ENCODE results near the gene RAPGEF3. TPM values are rescaled to one million over a fixed set of nuclear protein-coding genes. Genes with fewer than 3 reads are reported as not detected.

Gene RAPGEF3
- total RNA-seq, 2 experiments from 2014 or later = 0.94 to 1.1 TPM

DNA sequence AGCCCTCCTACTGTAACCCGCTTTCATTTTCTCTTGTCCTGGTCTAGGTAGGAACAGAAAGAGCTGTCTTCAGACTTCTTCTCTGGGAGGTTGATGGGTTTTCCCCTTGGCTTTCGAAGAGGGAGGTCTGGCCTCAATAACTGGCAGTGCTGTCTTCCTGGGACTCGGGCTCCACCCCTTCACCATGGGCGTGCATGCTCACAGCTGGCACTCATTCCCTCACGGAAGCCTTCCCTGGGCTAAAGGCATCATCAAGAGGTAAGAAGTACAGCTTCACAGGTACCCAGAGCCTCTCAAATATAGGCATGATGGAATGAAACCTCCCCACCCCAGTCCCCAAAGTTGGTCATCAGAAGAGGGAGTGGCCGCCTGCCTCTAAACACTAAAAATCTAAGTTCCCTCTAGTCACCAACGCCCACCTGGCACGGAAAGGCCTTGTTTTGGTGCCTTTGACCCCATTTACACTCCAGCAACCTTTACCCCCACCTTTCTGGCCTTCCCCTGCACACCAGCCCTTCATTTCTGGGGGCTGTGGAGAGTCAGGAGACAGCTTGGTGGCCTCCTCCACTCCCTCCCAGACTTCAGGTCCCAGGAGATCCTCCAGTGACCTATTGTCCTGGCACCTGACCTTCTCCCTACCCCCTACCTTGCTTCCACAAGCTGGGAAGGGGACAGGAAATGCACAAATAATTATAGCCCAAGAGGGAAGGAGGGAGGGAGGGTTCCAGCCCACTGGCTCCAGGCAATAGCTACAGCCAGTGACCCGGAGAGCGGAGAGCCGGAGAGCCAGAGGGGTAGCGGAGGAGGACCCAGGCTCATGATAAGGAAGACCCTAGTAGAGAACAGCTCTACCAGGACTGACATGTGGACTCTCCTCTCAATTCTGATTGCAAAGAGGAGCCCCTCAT lies 2.8 kb downstream of the RAPGEF3 start:
- Mint-ChIP-seq H3K4me3 (no peak overlapping the region), H3K27me3 (peaks cover 4% of the 10 kb centered on the region), H3K4me1 (peaks cover 28% of the 10 kb centered on the region), H3K27ac (no peak overlapping the region), H3K9me3 (no peaks in the 10 kb centered on the region), H3K36me3 (no peaks in the 10 kb centered on the region)
- DNase-seq (no peak), ATAC-seq (ENCODE audit: low read depth) (no peak)
- POLR2A ChIA-PET = interaction anchor here (0.8 to 0.9 kb wide), 2 partner anchors 11 to 14 kb away, joined by 3 to 4 read pairs; no protein-coding TSS in a partner anchor

DNA sequence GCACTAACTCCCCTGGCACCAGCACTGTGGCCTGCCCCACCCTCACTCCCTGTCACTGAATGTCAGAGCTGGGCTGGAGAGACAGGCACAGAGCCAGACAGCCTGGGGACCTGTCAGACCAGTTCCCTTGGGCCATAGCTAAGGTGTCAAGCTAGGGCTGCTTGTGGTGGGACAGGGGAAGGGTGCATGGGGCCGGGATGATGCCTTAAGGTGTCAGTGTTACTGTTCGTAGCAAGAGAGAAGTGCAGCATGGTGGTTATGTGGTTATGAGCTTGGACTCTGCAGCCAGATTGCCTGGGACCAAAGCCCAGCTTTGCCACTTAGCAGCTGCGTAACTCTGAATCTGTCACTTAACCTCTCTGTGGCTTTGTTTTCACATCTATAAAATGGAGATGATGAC lies 3.8 kb downstream of the RAPGEF3 start:
- Mint-ChIP-seq H3K9me3 (no peaks in the 10 kb centered on the region), H3K27me3 (no peaks in the 10 kb centered on the region), H3K4me1 (peaks cover 28% of the 10 kb centered on the region), H3K36me3 (no peaks in the 10 kb centered on the region), H3K4me3 (no peak overlapping the region), H3K27ac (no peak overlapping the region)
- no peak for ATAC-seq (ENCODE audit: low read depth)
- POLR2A ChIA-PET = interaction anchor here (0.7 kb wide), 1 partner anchor 45 kb away, joined by 3 read pairs; no protein-coding TSS in a partner anchor
- no peak for DNase-seq

DNA sequence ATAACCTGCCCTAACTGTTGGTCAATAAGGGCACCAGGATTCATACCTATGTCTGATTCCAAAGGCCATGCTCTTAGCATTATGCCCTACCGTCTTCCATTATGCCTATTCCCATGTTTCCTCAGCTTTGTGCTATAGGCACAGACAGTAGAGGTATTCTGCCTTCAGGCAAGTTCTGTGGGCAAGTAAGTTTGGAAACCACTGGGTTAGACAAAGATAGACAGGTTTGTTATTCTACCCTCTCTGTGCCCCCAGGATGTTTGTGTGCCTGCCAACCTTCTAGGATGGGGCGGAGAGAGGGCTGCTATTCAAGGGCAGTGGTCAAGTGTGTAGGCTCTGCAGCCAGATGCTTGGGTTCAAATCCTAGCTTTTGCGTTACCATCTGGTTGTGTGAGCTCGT lies 4.6 kb downstream of the RAPGEF3 start:
- ATAC-seq (ENCODE audit: low read depth) (no peak), DNase-seq (no peak)
- Mint-ChIP-seq H3K27me3 (no peaks in the 10 kb centered on the region), H3K36me3 (no peaks in the 10 kb centered on the region), H3K27ac (no peak overlapping the region), H3K4me3 (no peak overlapping the region), H3K4me1 (peaks cover 28% of the 10 kb centered on the region), H3K9me3 (no peaks in the 10 kb centered on the region)
- POLR2A ChIA-PET = interaction anchor here (0.6 kb wide), 1 partner anchor 436 kb away, joined by 3 read pairs; no protein-coding TSS in a partner anchor

DNA sequence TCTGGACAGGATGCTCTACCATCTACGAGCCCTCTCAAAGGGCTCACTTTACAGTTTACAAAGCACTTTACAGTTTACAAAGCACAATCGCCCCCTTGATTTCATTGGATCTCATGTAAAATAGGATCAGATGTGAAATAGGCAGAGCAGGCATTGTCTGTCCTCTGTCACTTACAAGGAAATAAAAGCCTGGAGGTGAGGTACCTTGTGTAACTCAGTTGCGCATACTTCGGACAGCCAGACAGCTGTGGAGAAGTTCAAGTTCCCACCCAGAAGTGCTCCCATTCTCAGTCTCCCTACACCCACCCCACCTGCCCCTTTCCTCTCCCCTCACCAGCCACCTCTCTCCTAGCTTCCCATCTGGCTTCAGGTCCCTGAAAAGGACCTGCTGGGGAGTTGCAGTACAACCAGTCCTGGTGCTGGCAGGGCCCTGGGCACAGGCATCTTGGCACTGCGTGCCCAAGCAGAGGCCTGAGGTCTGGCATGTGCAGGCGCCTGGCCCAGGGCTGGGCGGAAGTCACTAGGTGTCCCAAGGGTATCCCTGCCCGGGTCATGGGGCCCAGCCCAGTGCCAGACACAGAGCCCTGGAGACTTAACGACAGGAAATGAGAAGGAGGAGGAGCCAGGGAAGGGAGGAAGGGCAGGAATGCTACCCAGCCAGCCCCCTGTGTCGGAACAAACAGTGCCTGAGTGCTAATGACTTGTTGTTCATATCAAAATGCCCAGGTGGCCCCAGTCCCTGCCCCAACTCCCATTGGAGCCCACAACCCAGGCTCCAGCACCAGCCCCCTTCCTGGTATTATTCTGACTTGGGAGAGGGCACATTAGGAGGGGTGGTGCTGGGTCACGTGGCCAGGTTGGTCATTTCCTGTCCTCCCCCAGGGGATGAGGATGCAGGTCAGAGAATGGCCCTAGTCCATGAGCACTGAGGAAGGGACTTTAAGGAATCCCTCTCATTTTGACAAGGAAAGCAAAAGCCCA lies 5.4 kb downstream of the RAPGEF3 start:
- Mint-ChIP-seq H3K4me1 (peaks cover 28% of the 10 kb centered on the region), H3K27ac (no peak overlapping the region), H3K27me3 (no peaks in the 10 kb centered on the region), H3K36me3 (no peaks in the 10 kb centered on the region), H3K9me3 (no peaks in the 10 kb centered on the region), H3K4me3 (no peak overlapping the region)
- DNase-seq (no peak), ATAC-seq (ENCODE audit: low read depth) (no peak)
- POLR2A ChIA-PET = no interaction called here

DNA sequence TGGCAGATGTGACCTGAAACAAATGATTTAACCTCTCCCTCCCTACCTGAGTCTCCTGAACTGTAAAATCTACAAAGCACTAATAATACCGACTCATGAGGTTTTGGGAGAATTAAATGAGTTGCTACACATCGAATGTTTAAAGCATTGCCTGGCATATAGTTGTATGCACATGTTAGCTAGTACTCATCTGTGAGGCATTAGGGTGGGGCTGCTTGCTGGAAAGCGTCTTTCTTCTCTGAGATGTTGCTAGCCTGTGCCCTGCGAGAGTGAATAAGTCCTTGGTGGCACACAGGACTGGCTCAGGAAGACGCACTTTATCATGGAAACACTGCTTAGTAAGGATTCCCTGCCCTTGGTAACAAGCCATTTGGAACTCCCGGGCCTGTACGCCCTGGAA lies 6.1 kb downstream of the RAPGEF3 start:
- POLR2A ChIA-PET = no interaction called here
- DNase-seq (no peak), ATAC-seq (ENCODE audit: low read depth) (no peak)
- Mint-ChIP-seq H3K9me3 (no peaks in the 10 kb centered on the region), H3K36me3 (no peaks in the 10 kb centered on the region), H3K27me3 (no peaks in the 10 kb centered on the region), H3K4me3 (no peak overlapping the region), H3K27ac (no peak overlapping the region), H3K4me1 (peaks cover 26% of the 10 kb centered on the region)

DNA sequence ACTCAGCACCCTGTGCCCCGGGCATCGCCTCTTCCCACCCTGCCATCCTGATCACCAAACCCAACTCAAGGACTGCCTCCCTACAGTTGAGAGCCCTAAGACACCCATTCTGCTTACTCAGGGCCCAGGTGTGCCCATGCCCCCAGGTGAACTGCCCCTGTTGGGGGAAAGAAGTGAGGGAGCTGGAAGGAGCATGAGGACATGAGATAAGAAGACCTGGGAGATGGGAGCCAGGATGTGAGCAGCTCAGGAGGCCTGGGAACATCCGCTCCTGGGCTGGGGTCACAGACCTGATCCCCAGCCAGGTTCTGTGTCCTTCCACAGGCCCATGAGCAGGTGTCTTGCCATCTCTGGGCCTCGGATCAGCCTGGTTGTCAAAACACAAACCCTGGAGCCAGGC lies 6.6 kb downstream of the RAPGEF3 start:
- Mint-ChIP-seq H3K9me3 (no peaks in the 10 kb centered on the region), H3K27me3 (no peaks in the 10 kb centered on the region), H3K4me1 (peaks cover 22% of the 10 kb centered on the region), H3K36me3 (no peaks in the 10 kb centered on the region), H3K4me3 (no peak overlapping the region), H3K27ac (no peak overlapping the region)
- POLR2A ChIA-PET = no interaction called here
- DNase-seq = no peak
- ATAC-seq (ENCODE audit: low read depth) = no peak

DNA sequence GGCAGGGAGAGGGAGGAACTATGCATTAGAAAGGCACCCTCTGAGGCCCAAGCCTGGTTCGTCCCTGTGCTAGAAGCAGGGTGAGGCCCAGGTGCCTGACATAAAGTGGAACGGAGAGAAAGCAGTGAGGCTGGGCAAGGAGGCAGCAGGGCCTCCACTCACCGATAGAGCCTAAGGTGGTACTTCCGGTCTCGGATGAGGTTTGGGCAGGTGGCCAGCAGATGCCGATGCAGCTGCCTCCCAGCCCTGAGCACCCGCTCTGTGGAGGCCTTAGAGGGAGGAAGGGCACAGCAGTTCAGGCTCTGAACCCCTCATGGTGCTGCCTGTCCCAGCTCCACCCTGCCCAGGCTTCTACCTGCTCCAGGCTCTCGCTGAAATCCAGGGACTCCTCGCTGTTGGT lies 7.1 kb downstream of the RAPGEF3 start:
- POLR2A ChIA-PET = no interaction called here
- Mint-ChIP-seq H3K27ac (no peak overlapping the region), H3K36me3 (no peaks in the 10 kb centered on the region), H3K27me3 (no peaks in the 10 kb centered on the region), H3K9me3 (no peaks in the 10 kb centered on the region), H3K4me3 (no peak overlapping the region), H3K4me1 (peaks cover 18% of the 10 kb centered on the region)
- ATAC-seq (ENCODE audit: low read depth) (no peak), DNase-seq (no peak)

DNA sequence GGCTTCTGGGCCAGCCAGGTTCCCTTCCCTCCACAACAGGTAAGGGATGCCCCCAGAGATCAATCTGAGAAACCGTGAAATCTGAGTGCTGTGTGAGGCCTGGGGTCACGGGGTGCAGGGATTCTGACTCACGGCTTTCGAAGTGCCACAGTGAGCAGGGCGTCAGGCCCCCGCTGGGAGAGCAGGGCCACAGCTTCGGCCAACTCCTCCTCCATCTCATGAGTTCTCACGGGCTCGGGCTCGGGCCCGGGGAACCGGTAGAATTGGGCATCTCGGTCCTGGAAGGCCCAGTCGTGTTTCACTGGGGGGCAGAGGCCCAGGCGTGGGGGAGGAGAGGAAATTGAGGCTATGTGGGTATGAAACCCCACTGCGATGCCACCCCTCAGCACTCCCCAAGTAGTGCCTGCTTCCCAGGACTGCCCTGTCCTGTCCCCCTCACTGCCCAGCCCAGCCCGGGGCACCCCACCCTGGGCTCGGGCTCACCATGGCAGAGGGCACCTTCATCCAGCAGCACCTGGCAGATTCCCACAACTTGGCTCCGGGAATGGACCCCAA lies 7.7 kb downstream of the RAPGEF3 start:
- no peak for ATAC-seq (ENCODE audit: low read depth)
- Mint-ChIP-seq H3K4me3 (no peak overlapping the region), H3K27me3 (peaks cover 2% of the 10 kb centered on the region), H3K36me3 (no peaks in the 10 kb centered on the region), H3K4me1 (peaks cover 14% of the 10 kb centered on the region), H3K9me3 (no peaks in the 10 kb centered on the region), H3K27ac (no peak overlapping the region)
- no peak for DNase-seq
- POLR2A ChIA-PET = no interaction called here

DNA sequence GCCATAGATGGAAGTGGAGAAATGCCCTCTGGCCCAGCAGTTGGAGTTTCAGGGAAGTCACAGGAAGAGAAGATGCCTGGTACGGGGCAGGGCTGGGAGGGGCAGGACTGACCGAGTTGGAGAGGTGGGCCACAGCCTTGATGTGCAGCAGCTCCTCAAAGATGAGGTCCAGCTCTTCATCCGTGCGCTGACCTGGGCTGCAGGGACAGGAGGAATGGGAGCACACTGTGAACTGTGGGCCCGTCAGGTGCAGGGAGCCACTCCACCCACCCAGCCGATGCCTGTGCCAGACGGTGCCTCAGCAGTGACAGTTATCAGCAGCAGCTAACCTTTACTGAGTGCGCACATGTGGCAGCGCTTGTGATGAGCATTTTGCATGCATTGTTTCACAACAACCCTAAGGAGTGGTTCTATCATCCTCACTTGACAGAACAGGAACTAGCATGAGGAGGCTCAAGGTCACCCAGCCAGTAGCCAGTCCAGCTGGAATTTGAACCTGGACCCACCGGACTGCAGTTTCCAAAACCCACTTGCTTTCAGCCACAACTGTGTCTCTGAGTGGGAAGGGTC lies 8.4 kb downstream of the RAPGEF3 start:
- ATAC-seq (ENCODE audit: low read depth) (no peak), DNase-seq (no peak)
- no peak overlapping the region for H3K27ac Mint-ChIP-seq
- peaks cover 8% of the 10 kb centered on the region for H3K4me1 Mint-ChIP-seq
- H3K27me3 Mint-ChIP-seq = peaks cover 2% of the 10 kb centered on the region
- H3K4me3 Mint-ChIP-seq = no peak overlapping the region
- H3K36me3 Mint-ChIP-seq = no peaks in the 10 kb centered on the region
- H3K9me3 Mint-ChIP-seq = no peaks in the 10 kb centered on the region
- POLR2A ChIA-PET = no interaction called here

DNA sequence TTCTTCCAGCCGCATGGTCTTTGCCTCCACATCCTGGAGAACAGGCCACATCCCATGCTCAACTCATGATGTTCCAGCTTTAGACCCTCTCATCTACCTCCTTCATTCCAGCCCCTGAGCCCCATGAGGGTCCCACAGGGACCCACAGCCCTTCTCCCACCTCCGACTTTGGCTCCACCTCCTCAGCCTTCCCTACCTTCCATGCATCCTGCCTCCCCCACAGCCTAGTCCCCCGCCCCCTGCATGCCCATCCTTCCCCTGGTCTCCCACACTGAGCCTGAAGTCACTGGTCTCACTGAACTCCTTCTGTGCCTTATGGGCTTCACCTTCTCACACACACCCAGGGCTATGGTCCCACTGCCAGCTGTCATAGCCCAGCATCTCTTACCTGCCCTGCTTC lies 9.8 kb downstream of the RAPGEF3 start:
- Mint-ChIP-seq H3K36me3 (no peaks in the 10 kb centered on the region), H3K27me3 (peaks cover 9% of the 10 kb centered on the region), H3K9me3 (no peaks in the 10 kb centered on the region), H3K4me3 (no peak overlapping the region), H3K27ac (no peak overlapping the region), H3K4me1 (peaks cover 2% of the 10 kb centered on the region)
- POLR2A ChIA-PET = no interaction called here
- ATAC-seq (ENCODE audit: low read depth) (no peak), DNase-seq (no peak)

DNA sequence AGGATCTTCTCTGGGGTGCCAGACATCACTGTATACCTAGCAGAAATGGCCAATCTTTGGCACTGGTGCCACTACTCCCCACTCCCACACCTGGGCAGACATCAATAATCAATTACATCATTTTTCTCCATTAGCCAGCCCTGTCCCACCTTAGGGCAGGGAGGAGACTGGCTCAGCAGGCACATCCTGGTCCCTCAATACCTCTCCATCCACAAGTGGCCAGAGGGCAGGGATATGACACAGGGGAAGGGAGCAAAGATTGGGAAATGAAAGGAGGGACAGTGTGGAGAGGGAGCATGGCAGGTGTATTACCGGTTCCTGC lies 10.2 kb downstream of the RAPGEF3 start:
- Mint-ChIP-seq H3K4me1 (peaks cover 2% of the 10 kb centered on the region), H3K4me3 (no peak overlapping the region), H3K27ac (no peak overlapping the region), H3K9me3 (no peaks in the 10 kb centered on the region), H3K36me3 (no peaks in the 10 kb centered on the region), H3K27me3 (peaks cover 12% of the 10 kb centered on the region)
- DNase-seq = no peak
- ATAC-seq (ENCODE audit: low read depth) = no peak
- POLR2A ChIA-PET = no interaction called here

DNA sequence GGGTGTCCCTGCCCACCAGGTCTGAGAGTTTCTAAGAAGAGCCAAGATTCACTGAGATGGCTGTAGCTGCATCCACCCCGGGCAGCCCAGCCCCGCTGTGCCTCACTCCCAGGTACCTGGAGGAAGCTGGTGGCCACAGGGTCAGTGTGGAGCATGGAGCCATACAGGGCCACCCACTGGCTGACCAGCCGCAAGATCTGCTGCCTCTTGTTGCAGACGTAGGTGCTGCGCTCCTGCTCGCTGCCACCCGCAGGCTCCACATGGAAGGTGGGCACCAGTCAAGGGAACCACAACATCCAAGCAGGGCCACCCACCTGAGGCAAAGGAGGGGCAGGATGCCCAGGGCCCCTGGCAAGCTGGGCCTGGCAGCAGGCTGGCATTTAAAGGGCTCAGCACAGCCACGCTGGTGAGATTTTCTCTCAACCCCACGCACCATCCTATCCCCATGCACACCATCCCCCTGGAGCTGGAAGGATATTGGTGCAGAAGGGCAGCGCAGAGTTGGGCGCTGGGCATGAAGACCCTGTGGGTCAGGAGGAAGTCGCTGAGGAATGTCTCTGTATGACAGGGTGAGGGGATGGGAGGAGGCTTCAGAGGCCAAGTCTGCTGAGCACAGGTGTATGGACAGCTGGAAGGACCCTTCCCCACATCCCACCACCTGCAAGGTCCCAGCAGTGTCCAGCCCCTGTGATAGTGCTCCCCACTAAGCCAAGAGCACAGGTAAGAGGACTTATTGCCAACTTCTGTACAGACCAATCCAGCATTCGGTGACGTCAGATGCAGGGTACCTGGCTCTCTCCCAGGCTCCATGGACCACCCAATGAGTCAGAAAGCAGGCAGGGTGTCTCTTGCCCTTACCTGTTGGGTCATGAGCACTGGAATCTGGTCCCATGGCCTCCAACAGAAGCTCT lies 10.8 kb downstream of the RAPGEF3 start:
- Mint-ChIP-seq H3K27ac (no peak overlapping the region), H3K4me3 (no peak overlapping the region), H3K27me3 (peaks cover 14% of the 10 kb centered on the region), H3K36me3 (no peaks in the 10 kb centered on the region), H3K4me1 (no peaks in the 10 kb centered on the region), H3K9me3 (no peaks in the 10 kb centered on the region)
- POLR2A ChIA-PET = no interaction called here
- ATAC-seq (ENCODE audit: low read depth) = no peak
- no peak for DNase-seq

Measured in activated naive CD8-positive, alpha-beta T cell treated with anti-CD3 and anti-CD28 coated beads, Interleukin-2, amount 10 ng/mL, durations not matched to agents 7 days and 5 days (primary cell).